B cell (primary cell): ENCODE data around the gene RALGAPA2. TPM values are rescaled to one million over a fixed set of nuclear protein-coding genes. Genes with fewer than 3 reads are reported as not detected.

ENCODE experiments used
- ATAC-seq: fragments of 200-7000 bp; cut with Tn5 transposase; one replicate; pipeline ENCODE4 v1.10.0; 2021; ENCODE audit warnings: low read depth, mild to moderate bottlenecking, moderate number of reproducible peaks, moderate library complexity
- CTCF ChIA-PET: fragments of 350-600 bp; sonication (Branson Sonifier 250); formaldehyde crosslinking; loops from one replicate; lab custom pipeline; 2021; ENCODE audit warnings: antibody characterized with exemption, inconsistent platforms; lab: Charles Lee
- POLR2A ChIA-PET: fragments of 350-600 bp; sonication (Branson Sonifier 250); formaldehyde crosslinking; loops from one replicate; lab custom pipeline; 2021; ENCODE audit warnings: antibody characterized with exemption; lab: Charles Lee
- DNase-seq: peaks from one replicate; pipeline ENCODE4 v3.0.0; 2013
- H2AFZ ChIP-seq: 2 replicates; pipeline ENCODE4 v1.6.1; 2012; ENCODE audit warnings: mild to moderate bottlenecking, low read depth, low read length; ENCODE audit not compliant: insufficient read depth, poor library complexity, severe bottlenecking
- H3K27ac ChIP-seq, 2 donors: 1 replicate in 1 of 2; 2 replicates in 1 of 2; pipeline ENCODE4 v1.5.1; 2012 to 2013; ENCODE audit warnings: low read length in 2 of 2, mild to moderate bottlenecking in 2 of 2, moderate library complexity in 1 of 2
- H3K27me3 ChIP-seq, 4 experiments: fragments of 200-600 bp in 1 of 4; sonication (generic) in 1 of 4; replicated peaks in 1 of 4; 1 replicate in 2 of 4; 2 replicates in 2 of 4; pipeline versions ENCODE4 v1.6.1 to v1.7.0; 2013 to 2016; ENCODE audit warnings: low read length in 3 of 4, mild to moderate bottlenecking in 2 of 4, mixed read lengths in 1 of 4, moderate library complexity in 1 of 4; ENCODE audit not compliant: insufficient read depth in 4 of 4, control insufficient read depth in 3 of 4; ENCODE audit errors: control extremely low read depth in 1 of 4
- H3K36me3 ChIP-seq, 2 experiments: replicated peaks in 1 of 2; 1 replicate in 1 of 2; 2 replicates in 1 of 2; pipeline versions ENCODE4 v1.6.1 to v1.7.1; 2013; ENCODE audit warnings: low read length in 1 of 2; ENCODE audit not compliant: insufficient read depth in 2 of 2, control insufficient read depth in 1 of 2; ENCODE audit errors: control extremely low read depth in 1 of 2, extremely low read depth in 1 of 2
- H3K4me1 ChIP-seq, 2 donors: fragments of 200-600 bp in 1 of 2; sonication (generic) in 1 of 2; 1 replicate in 1 of 2; 2 replicates in 1 of 2; pipeline versions ENCODE4 v1.5.1 to v1.6.1; 2013 to 2017; ENCODE audit warnings: low read length in 2 of 2; ENCODE audit not compliant: control insufficient read depth in 2 of 2, insufficient read depth in 2 of 2
- H3K4me2 ChIP-seq: replicated peaks from 2 replicates; pipeline ENCODE3; 2012; ENCODE audit warnings: mild to moderate bottlenecking, low read depth, low read length; ENCODE audit not compliant: poor library complexity, severe bottlenecking
- H3K4me3 ChIP-seq, 5 experiments: fragments of 200-600 bp in 1 of 5; sonication (generic) in 1 of 5; 1 replicate in 3 of 5; 2 replicates in 2 of 5; pipeline versions ENCODE4 v1.5.1 to v1.7.0; 2011 to 2016; ENCODE audit warnings: low read length in 4 of 5, mild to moderate bottlenecking in 4 of 5, low read depth in 2 of 5, control low read depth in 1 of 5, moderate library complexity in 1 of 5; ENCODE audit not compliant: insufficient read depth in 1 of 5; ENCODE audit errors: control extremely low read depth in 1 of 5, extremely low read depth in 1 of 5
- H3K79me2 ChIP-seq: fragments of 200-600 bp; sonication (generic); one replicate; pipeline ENCODE4 v1.6.0; 2016; ENCODE audit warnings: low read length; ENCODE audit not compliant: control insufficient read depth, insufficient read depth
- H3K9ac ChIP-seq: fragments of 200-600 bp; sonication (generic); 2 replicates; pipeline ENCODE4 v1.6.1; 2017; ENCODE audit warnings: mild to moderate bottlenecking, low read length, moderate library complexity
- H3K9me3 ChIP-seq, 3 donors: one replicate each; pipeline versions ENCODE4 v1.6.1 to v1.7.1; 2013; ENCODE audit warnings: low read length in 2 of 3; ENCODE audit not compliant: control insufficient read depth in 2 of 3, insufficient read depth in 1 of 3; ENCODE audit errors: control extremely low read depth in 1 of 3
- H4K20me1 ChIP-seq: 2 replicates; pipeline ENCODE4 v1.6.0; 2012; ENCODE audit warnings: mild to moderate bottlenecking, low read length; ENCODE audit not compliant: insufficient read depth, control insufficient read depth, poor library complexity, severe bottlenecking
- H3K27ac Mint-ChIP-seq: one replicate; pipeline ENCODE4 v1.8.0; 2021; ENCODE audit warnings: mixed read lengths
- H3K27me3 Mint-ChIP-seq: one replicate; pipeline ENCODE4 v1.8.0; 2021; ENCODE audit warnings: mixed read lengths
- H3K4me1 Mint-ChIP-seq: one replicate; pipeline ENCODE4 v1.8.0; 2021; ENCODE audit warnings: mixed read lengths
- H3K4me3 Mint-ChIP-seq: one replicate; pipeline ENCODE4 v1.8.0; 2021; ENCODE audit warnings: mixed read lengths
- H3K9me3 Mint-ChIP-seq: one replicate; pipeline ENCODE4 v1.8.0; 2022; ENCODE audit warnings: mixed read lengths; ENCODE audit not compliant: insufficient read depth
- CTCF ChIP-seq: fragments of 200-600 bp; IDR thresholded peaks from one replicate; pipeline ENCODE4 v1.8.0; 2022; ENCODE audit warnings: antibody characterized with exemption, mild to moderate bottlenecking
- EZH2 ChIP-seq: IDR thresholded peaks from 2 replicates; pipeline ENCODE4 v1.6.1; 2012; ENCODE audit warnings: borderline replicate concordance, low read depth, mild to moderate bottlenecking, moderate library complexity, low read length; ENCODE audit not compliant: insufficient read depth, poor library complexity, severe bottlenecking
- WGBS: methylation state at CpG from one replicate; pipeline ENCODE4 v1.1.5; 2013; ENCODE audit warnings: missing lambda C conversion rate; ENCODE audit not compliant: insufficient coverage; 5-methylcytosine and 5-hydroxymethylcytosine counted together
- intact Hi-C: fragments of 100-400 bp; cut with micrococcal nuclease; formaldehyde crosslinking; loops from one replicate; pipeline ENCODE4 v1.10.0; 2022
- polyA plus RNA-seq: library from polyadenylated mRNA; depleted of rRNA; stranded (reverse); fragments of >200 nt; gene quantifications from 2 replicates; pipeline ENCODE4 v1.2.3, GENCODE V29; 2012
- total RNA-seq, 2 donors: library from RNA; stranded (reverse); fragments of 120-200 nt in 1 of 2; gene quantifications; 1 replicate in 1 of 2; 2 replicates in 1 of 2; pipeline versions ENCODE4 v1.2.3 to v1.2.4, GENCODE V29; 2013 to 2022

Gene RALGAPA2
- total and polyA plus RNA-seq, 2 donors (not counting 1 experiment from before 2014, with no cell fraction given), result 6.4 to 33.1 TPM

DNA sequence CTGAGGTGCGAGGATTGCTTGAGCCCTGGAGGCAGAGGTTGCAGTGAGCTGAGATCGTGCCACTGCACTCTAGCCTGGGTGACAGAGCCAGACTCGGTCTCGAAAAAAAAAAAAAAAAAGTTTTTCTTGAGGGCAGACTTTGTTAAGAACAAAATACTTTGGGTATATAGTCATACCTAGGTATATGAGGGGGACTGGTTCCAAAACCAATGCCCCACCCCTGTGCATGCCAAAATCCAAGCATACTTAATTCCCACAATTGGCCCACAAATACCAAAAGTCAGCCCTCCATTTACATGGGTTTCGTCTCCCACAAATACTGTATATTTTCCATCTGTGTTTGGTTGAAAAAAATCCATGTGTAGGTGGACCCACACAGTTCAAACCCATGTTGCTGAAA is 224.6 kb downstream of the RALGAPA2 start:
- Histone ChIP-seq H3K79me2 (no peaks in the 10 kb centered on the region), H3K27ac (no peak overlapping the region), H3K4me1 (peaks cover 0 to 4% of the 10 kb centered on the region in 2 donors), H3K4me2 (no peak overlapping the region), H4K20me1 (no peaks in the 10 kb centered on the region), H2AFZ (no peak overlapping the region), H3K9me3 (no peaks in the 10 kb centered on the region), H3K27me3 (no peaks in the 10 kb centered on the region), H3K4me3 (no peak overlapping the region), H3K36me3 (peaks cover 1 to 11% of the 10 kb centered on the region in 2 experiments), H3K9ac (no peak overlapping the region)
- DNase-seq (no peak), ATAC-seq (no peak)
- WGBS, result 100% methylated on average over 3 of the region's 5 CpGs
- H3K9me3 Mint-ChIP-seq, result no peaks in the 10 kb centered on the region
- TF ChIP-seq EZH2 (no peak), CTCF (no peak)
- ChIA-PET POLR2A (no interaction called here), CTCF (no interaction called here)
- H3K27me3 Mint-ChIP-seq, result no peaks in the 10 kb centered on the region
- no peak overlapping the region for H3K4me3 Mint-ChIP-seq
- intact Hi-C loops, result no loop called here
- peaks cover 18% of the 10 kb centered on the region for H3K4me1 Mint-ChIP-seq
- H3K27ac Mint-ChIP-seq, result no peak overlapping the region

DNA sequence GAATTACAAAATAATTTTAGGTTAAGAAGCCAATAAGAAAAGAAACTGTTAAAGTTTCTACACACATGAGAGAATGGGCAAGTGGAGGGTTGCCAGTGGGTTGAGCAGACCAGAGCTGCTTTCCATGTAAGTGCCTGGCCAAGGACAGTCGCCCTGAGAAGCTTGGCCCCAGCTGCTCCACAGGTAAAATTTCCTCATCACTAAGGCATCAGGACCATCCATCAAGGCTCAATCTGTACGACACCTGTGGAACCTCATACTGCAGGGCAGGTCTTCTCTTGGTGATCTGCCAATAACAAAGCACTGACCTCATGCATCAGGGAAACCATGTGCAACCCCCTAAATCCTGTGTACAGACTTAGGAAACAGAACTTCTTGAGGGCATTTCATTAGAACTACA is 229.1 kb downstream of the RALGAPA2 start:
- no peak overlapping the region for H3K4me3 Mint-ChIP-seq
- ChIA-PET CTCF (no interaction called here), POLR2A (no interaction called here)
- H3K4me1 ChIP-seq, result no peaks in the 10 kb centered on the region
- H3K4me3 ChIP-seq, result no peak overlapping the region
- no peaks in the 10 kb centered on the region for H3K27me3 ChIP-seq
- DNase-seq, result no peak
- H4K20me1 ChIP-seq, result no peaks in the 10 kb centered on the region
- no peak overlapping the region for H2AFZ ChIP-seq
- no peaks in the 10 kb centered on the region for H3K4me1 Mint-ChIP-seq
- intact Hi-C loops, result no loop called here
- ATAC-seq, result no peak
- no peaks in the 10 kb centered on the region for H3K79me2 ChIP-seq
- H3K36me3 ChIP-seq, result peaks cover 0 to 4% of the 10 kb centered on the region in 2 experiments
- TF ChIP-seq CTCF (no peak), EZH2 (no peak)
- H3K27me3 Mint-ChIP-seq, result no peaks in the 10 kb centered on the region
- WGBS, result 96% methylated on average over 2 of the region's 2 CpGs
- H3K9ac ChIP-seq, result no peak overlapping the region
- H3K27ac Mint-ChIP-seq, result no peak overlapping the region
- no peaks in the 10 kb centered on the region for H3K9me3 Mint-ChIP-seq
- no peak overlapping the region for H3K27ac ChIP-seq
- no peaks in the 10 kb centered on the region for H3K9me3 ChIP-seq
- H3K4me2 ChIP-seq, result no peak overlapping the region
